HG02588 (cell line): Measurements from ENCODE around the gene ZNF700.
A peak's percentile ranks its signal among the peaks of the same experiment; 100 is the strongest.
"Not testable (repeated sequence)": the region's sequence is repeated elsewhere in the genome, so short reads cannot be mapped to it uniquely, and the experiment has no call there.

ENCODE experiments used
- ATAC-seq: cut with Tn5 transposase; IDR thresholded peaks from one replicate; pipeline ENCODE4 v1.9.1; 2021; ENCODE audit warnings: mild to moderate bottlenecking, moderate library complexity; ENCODE audit not compliant: unreplicated experiment

ZNF700 gene

DNA sequence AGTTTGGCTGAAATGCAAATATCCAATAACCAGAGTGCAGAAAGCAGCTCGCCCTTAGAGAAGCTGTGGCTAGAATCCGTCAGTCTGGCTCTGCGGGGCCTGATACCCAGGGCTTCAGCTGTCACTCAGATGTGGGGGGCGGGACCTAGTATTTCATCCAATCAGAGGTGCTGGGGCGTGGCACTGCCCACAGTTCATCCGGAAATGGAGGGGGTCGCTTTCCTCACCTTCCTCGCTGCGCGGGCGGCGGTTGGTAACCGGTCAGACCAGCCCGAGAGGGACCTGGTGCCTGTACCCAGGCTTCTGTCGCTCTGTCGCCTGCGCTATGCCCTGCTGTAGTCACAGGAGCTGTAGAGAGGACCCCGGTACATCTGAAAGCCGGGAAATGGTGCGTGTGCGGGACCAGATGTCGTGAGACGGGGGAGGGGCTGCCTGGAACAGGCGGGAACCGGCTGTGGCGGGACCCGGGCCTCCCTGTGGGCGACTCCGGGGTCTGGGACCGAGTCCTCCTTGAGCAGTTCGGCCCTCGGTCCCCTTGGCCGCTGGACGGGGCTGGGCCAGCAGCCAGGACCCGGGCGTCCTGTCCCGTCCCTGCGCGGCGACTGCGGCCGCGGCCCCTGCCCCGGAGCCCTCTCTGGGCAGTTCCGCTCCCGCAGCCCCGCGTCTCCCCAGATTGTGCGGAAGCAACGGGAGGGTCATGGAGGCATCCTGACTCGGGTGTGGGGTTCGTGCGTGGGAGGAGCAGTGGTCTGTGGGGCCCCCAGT lies at the start of gene ZNF700:
Gene ZNF700 (plus strand): TSS at position 222 of the 765 bp plus-strand sequence. CDS start 104 bp downstream, at position 326.
- peak; percentile 83 for ATAC-seq

DNA sequence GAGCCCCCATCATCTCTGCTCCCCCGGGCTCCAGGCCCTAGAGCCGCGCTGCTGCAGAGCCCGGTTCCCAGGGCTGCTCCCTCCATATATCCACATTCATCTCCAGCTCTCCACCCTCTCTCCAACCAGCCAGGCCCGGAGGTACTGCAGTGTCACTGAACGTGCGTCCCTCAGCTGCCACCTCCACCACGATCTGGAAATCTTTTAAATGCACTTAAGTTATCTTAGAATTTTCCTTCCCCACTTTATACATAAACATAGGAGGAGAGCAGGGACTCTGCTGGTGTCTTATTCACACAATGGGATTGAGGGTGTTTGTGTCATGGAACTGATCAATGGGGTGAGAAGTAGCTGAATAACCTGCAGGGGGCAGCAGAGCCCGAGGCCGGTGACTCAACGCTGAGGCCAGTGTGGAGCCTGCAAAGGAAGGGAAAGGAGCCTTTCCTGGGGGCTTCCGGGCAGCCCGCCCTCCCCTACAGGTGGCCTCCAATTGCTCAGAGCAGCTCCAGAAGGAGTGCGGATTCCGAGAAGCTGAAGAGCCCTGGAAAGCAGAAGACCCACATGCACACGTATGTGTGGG lies 45.1 kb upstream of the ZNF700 start:
- not testable (repeated sequence) for ATAC-seq

DNA sequence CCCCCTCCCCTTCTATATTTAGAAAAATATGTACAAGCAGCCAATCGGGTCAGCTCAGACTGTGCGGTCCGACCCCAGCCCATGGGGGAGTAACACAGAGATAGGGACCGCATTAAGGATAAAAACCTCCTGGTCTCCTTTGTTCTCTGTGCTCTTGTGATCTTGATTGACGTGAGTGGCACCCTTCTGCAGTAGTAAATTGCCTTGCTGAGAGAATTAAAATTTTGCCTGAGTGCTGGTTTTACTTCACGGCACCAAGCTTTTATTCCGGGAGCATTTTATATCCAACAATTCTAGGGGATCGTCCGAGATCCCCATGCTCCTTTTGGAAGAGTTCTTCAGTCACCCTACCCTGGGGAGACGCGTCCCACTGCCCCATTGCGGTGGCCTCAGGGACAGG lies 44.3 kb upstream of the ZNF700 start:
- no peak for ATAC-seq

DNA sequence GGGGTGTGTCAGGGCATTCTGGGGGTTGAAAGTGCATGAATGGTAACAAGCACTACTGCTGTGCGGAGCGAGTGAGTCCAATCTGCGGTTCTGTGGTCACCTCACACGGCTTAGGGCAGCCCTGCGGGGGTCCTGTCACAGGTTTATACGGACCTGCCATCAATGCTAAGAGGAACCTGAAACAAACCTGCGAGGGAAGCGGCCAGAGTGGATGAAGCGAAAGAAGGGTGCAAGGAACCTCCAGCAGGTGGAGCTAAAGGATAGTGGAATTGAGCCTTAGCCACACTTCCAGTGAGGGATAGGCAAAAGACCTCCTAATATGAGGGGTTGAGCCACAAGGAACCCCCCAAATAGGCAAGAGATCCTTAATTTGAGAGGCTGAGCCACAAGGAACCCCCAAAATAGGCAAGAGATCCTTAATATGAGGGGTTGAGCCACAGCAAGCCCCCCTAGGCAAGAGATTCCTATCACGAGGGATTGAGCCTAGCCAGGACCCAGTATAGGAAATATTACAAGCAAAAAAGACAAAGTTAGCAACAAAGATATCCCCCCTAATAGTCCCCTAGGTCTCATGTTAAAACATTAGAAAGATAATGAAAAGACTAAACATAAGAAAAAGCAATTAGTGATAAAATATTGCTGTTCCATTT lies 43.6 kb upstream of the ZNF700 start:
- ATAC-seq, result no peak

DNA sequence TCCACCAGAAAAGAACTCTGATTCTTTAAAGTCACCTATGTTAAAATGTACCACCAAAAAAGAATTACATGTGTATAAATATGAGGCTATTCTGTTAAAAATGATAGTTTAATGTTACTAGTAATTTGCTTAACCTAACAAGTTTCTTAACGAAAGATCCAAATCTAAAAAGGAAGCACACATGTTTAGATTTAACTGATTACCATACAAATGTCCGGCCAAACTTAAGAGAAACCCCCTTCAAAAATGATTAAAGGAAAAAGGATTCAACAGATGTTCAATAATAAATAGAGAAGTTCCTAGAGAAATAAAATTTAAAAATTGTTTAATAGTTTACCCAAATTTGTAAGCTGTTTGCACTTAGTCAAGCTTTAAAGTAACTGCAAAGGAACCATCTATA lies 42.3 kb upstream of the ZNF700 start:
- ATAC-seq, result no peak

DNA sequence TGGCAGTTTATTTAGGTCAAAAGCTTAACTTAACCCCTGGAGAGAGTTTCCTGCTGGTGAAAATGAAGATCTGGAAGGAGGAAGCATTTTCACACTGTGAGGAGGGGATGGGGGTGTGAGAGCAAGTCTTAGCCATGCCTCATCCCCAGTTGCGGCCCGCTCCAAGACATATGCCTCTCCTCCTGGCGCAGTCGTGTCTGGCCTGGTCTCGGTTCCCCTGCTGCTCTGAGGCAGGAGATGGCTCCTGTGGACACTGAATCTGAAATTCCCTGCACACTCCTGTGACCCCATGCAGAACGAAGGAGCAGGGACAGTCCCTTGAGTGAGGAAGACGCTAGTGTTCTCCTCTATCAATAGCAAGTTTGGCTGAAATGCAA lies 37.7 kb upstream of the ZNF700 start:
- ATAC-seq, result peak; percentile 16

DNA sequence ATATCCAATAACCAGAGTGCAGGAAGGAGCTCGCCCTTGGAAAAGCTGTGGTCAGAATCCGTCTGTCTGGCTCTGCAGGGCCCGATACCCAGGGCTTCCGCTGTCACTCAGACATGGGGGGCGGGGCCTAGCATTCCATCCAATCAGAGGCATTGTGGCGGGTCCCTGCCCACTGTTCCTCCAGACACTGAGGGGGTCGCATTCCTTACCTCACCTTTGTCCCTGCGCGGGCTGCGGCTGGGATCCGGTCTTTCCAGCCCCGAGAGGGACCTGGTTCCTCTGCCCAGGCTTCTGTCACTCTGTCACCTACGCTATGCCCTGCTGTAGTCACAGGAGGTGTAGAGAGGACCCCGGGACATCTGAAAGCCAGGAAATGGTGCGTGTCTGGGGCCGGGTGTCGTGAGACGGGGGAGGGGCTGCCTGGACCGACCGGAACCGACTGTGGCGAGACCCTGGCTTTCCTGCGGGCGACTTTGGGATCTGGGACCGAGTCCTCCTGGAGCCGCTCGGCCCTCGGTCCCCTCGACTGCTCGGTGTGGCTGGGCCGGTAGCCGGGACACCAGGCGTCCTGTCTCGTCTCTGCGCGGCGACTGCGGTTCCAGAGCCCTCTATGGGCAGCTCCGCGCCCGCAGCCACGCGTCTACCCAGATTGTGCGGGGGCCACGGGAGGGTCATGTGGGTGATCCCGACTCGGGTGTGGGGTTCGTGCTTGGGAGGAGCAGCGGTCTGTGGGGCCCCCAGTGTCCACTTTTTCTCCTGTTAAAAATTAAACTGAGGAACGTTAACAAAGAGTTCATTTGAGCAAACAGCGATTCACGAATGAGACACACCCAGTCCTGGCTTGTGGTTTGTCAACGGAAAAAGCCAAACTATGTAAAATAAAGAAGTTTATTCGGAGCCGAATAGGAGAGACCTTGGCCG lies 37.0 kb upstream of the ZNF700 start, which contains the start of gene ZNF69:
Gene ZNF69 (plus strand): TSS at position 172 of the 921 bp plus-strand sequence. CDS start 142 bp downstream, at position 314.
- peak; percentile 63 for ATAC-seq

DNA sequence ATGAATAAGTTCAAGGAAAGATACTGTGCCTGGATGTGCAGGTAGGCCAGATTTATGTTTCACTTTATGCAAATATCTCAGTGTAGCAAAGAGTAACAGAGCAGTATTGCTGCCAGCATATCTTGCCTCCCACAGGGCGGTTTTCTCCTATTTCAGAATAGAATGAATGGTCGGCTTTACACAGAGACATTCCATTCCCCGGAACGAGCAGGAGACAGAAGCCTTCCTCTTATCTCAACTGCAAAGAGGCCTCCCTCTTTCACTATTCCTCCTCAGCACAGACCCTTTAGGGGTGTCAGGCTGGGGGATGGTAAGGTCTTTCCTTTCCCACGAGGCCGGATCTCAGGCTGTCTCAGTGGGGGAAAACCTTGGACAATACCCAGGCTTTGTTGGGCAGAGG lies 35.0 kb upstream of the ZNF700 start:
- not testable (repeated sequence) for ATAC-seq

DNA sequence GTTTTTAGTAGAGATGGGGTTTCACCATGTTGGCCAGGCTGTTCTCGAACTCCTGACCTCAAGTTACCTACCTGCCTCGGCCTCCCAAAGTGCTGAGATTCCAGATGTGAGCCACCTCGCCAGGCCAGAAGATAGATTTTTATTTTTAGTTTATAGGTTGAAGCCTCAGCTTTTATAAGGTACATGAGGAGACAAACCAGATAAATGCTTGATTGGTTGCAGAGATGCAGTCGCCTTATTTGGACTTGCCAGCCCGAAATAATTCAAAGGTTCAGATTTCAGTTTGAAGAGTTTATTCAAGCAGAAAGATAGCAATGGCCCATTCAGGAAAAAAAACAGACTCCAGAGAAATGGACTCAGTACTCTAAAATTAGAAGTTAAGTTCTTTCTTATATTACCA lies 34.3 kb upstream of the ZNF700 start:
- ATAC-seq, result no peak

DNA sequence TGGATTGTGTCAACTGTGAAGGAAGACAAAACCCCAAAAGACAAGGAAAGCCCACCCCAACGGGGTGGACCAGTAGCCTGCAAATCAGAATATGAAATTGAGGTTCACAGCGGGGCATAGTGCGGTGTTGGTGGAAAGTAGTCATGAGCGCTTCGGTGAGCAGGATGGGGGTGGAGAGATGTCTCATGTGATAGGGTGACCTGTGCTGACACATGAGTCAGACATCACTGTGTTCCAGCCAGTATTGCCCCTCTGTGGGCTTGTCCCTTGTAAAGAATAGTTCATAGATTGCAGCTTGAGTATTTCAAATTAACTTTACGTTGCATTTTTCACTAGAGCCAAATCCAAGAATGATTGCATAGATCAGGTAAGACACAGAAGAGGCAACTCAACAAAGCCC lies 30.1 kb upstream of the ZNF700 start:
- ATAC-seq, result no peak

DNA sequence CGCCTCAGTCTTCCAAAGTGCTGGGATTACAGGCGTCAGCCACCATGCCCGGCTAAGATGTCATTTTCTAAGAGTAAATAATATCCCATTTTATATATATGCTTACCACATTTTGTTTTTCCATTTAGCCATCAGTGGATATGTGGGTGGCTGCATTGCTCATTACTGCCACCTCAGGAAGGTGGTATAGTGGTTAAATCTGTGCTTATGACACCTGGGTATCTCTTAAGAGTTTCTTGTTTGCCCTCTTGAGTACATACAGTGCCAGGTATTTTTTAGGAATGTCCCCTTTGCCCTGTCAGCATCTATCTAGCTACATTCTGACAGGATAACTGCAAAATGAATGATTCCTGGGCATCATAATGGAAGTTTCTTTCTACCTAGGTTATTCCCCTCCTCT lies 22.7 kb upstream of the ZNF700 start:
- no peak for ATAC-seq

DNA sequence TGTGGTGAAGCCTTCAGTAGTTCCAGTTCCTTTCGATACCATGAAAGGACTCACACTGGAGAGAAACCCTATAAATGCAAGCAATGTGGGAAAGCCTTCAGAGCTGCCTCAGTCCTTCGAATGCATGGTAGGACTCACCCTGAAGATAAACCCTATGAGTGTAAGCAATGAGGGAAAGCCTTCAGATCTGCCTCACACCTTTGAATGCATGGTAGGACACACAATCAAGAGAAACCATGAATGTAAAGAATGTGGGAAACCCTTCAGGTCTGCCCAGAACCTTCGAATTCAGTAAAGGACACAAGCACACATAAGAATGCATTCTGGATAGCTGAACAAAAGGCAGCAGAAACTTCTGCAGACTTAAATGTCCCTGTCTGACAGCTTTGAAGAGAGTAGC lies 19.0 kb upstream of the ZNF700 start:
- ATAC-seq, result no peak

DNA sequence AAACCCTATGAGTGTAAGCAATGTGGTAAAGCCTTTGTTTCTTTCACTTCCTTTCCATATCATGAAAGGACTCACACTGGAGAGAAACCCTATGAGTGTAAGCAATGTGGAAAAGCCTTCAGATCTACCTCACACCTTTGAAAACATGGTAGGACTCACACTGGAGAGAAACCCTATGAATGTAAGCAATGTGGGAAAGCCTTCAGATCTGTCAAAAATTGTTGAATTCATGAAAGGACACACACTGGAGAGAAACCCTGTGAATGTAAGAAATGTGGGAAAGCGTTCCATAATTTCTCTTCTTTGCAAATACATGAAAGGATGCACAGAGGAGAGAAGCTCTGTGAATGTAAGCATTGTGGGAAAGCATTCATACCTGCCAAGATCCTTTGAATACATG lies 13.0 kb upstream of the ZNF700 start:
- ATAC-seq, result not testable (repeated sequence)

DNA sequence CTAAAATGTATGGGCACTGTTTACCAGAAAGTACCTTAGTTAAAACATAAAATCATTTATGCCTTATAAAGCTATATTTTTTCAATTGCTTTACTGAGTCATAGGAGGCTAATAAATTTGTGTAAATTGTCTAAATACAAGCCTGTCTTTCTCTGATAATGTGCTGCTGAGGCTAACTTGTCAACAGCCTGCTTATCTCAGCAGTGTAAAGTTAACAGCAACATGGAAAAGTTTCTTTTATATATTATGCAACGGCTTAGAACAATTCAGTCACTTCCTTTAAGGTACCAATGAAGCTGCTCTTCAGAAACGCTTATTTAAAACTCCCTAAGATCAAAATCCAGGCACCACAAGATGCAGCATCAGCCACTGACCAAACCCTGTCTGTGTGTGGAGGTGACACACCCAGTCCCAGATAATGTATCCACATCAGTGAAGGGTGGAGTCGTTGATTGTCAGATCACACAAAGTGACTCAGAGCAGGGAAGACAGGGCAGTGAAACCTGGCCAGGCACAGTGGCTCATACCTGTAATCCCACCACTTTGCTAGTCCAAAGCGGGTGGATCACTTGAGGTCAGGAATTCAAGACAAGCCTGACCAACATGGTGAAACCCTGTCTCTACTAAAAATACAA lies 10.4 kb upstream of the ZNF700 start:
- not testable (repeated sequence) for ATAC-seq

DNA sequence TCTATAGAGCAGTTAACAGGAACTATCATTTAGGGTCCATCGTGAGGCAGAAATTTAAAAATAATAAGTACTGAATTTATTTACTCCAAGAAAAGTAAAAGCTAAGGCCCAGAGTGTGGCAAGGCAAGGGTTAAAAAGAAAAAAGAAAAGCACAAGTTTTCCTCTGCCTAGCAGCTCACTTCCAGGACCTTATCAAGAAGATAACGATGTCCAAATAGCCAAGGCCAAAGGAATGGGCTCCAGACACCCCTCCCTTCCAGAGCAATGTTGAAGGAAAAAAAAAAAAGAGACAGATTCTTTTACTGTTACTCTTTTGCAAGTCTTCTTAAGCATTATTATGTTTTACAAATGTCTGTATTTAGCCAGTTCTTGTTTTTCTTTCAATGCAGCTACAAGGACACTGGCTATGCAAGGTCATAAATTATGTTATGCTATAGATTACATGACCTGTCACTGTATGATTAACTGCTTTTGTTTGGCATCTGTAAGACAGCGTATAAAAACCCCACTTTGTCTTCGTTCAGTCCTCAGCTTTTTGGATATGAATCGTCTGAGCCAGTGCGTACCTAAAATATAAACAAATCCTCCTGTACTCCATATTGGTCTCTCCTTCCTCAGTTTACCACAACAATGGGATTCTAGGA lies 2.9 kb upstream of the ZNF700 start:
- ATAC-seq, result no peak

DNA sequence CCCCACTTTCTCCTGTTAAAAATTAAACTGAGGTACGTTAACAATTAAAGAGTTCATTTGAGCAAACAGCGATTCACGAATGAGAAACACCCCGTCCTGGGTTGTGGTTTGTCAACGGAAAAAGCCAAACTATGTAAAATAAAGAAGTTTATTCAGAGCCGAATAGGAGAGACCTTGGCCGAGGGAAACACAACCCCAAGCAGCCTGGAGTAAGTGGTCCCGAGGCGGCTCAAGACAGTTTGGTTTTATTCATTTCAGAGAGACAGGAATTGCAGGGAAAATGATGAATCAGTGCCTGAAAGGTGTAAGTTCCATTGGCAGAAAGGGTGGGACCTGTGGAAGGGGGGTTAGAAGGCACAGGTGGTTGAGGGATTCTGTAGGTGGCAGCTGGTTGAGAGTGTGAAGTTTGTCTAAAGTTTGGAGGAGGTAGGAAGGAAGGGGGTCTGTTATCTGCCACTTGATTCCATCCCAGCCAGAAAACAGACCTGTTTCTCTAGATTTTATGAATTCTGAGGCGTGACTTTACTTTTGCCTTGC lies 812 bp downstream of the ZNF700 start:
- not testable (repeated sequence) for ATAC-seq

DNA sequence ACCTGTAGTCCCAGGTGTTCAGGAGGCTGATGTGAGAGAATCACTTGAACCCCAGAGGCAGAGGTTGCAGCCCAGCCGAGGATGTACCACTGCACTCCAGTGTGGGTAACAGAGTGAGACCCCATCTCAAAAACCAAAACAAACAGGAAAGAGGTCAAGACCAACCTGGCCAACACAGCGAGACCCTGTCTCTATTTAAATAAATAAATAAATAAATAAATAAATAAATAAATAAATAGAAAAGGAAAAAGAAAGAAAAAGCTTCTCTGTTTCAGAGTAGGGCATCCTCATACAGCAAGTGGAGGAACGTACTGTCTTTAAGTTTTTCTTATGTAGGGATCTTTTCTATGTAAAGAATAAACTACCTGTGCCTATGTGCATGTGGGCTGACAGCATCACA lies 2.3 kb downstream of the ZNF700 start:
- ATAC-seq, result no peak

DNA sequence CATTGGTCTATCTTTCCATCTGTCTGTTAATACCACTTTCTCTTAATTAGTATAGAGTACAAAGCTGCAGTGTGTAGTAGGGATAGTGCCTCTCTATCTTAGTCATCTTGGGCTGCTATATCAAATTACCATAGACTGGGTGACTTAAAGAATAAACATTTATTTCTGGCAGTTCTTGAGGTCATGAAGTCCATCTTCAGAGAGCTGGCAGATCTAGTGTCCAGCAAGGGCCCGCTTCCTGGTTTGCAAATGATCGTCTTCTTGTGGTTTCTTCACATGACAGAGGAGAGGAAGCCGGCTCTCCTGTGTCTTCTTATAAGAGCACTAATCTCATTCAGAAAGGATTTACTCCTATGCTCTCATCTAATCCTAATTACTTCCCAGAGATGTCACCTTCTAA lies 6.1 kb downstream of the ZNF700 start:
- ATAC-seq, result no peak

DNA sequence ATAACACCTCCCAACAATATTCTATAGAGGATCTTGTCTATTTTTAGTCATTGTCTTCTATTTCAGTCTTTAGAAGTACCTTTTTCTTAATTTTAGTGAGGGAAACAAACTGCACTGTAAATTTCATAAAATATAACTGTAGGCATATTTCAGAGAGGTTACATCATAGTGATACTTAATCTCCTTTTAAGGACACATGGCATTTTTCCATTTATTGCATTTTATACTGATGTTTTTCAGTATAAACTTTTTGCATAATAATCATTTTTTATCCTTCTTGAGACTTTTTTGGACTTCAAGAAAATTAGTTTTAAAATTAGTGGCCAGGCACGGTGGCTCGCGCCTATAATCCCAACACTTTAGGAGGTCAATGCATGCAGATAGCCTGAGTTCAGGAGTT lies 6.6 kb downstream of the ZNF700 start:
- ATAC-seq, result no peak

DNA sequence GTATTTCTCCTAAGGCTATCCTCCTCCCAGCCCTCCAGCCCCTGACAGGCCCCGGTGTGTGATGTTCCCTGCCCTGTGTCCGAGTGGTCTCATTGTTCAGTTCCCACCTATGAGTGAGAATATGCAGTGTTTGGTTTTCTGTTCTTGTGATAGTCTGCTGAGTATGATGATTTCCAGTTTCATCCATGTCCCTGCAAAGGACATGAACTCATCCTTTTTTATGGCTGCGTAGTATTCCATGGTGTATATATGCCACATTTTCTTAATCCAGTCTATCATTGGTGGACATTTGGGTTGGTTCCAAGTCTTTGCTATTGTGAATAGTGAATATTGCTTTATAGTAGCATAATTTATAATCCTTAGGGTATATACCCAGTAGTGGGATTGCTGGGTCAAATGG lies 10.9 kb downstream of the ZNF700 start:
- ATAC-seq, result not testable (repeated sequence)
